Epithelial cell of proximal tubule (primary cell): Measurements from ENCODE around the gene CES4A. TPM values are rescaled to one million over a fixed set of nuclear protein-coding genes. Genes with fewer than 3 reads are reported as not detected.

Source experiments
- DNase-seq: peaks from one replicate; pipeline ENCODE4 v3.0.0-alpha.2; 2011; ENCODE audit warnings: low read depth
- H3K4me3 ChIP-seq: 2 replicates; pipeline ENCODE4 v1.5.1; 2011; ENCODE audit warnings: low read depth, mild to moderate bottlenecking, low read length
- total RNA-seq: library from RNA; depleted of rRNA; stranded (reverse); fragments of >200 nt; gene quantifications from 2 replicates; pipeline ENCODE4 v1.2.3, GENCODE V29; 2015
- TF ChIP-seq, protein P1 (sequence below): conservative IDR thresholded peaks from 2 replicates; pipeline ENCODE4 v1.5.1; 2012; ENCODE audit warnings: low read depth, mild to moderate bottlenecking, low read length

The CES4A gene
- total RNA-seq, 1 donor from 2014 or later: 0.52 TPM

DNA sequence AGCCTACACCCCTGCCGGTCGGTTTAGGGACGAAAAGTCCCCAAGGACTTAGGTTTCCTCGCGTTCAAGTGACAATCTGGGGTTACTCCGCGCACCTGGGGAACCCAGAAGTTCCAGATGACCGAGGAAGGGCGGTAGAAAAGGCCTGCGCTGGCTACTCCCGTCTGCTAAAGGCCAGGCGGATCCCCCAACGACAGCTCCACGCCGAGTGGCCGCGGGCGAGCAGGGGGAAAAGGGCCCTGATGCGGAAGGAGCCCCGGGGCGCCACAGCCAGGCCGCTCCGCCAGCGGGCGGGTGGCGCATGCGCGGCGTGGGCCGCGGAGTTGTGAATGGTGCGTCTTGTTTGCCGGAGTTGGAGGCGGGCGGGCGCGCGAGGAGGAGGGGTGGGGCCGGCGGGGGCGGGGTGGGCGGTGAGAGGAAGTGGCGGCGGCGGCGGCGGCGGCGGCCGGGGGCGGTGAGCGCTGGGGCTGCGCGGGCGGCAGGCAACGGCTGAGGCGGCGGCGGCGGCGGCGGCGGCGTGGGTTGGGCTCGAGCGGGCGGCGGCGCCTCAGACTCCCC, 40.4 kb downstream of the CES4A start, which contains the start of gene CBFB:
Gene CBFB, plus strand, starts transcription at position 454 of the 558 bp plus-strand sequence. CDS start 259 bp downstream, outside the sequence.
- DNase-seq: no peak
- TF ChIP-seq, protein P1, sequence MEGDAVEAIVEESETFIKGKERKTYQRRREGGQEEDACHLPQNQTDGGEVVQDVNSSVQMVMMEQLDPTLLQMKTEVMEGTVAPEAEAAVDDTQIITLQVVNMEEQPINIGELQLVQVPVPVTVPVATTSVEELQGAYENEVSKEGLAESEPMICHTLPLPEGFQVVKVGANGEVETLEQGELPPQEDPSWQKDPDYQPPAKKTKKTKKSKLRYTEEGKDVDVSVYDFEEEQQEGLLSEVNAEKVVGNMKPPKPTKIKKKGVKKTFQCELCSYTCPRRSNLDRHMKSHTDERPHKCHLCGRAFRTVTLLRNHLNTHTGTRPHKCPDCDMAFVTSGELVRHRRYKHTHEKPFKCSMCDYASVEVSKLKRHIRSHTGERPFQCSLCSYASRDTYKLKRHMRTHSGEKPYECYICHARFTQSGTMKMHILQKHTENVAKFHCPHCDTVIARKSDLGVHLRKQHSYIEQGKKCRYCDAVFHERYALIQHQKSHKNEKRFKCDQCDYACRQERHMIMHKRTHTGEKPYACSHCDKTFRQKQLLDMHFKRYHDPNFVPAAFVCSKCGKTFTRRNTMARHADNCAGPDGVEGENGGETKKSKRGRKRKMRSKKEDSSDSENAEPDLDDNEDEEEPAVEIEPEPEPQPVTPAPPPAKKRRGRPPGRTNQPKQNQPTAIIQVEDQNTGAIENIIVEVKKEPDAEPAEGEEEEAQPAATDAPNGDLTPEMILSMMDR: no peak

DNA sequence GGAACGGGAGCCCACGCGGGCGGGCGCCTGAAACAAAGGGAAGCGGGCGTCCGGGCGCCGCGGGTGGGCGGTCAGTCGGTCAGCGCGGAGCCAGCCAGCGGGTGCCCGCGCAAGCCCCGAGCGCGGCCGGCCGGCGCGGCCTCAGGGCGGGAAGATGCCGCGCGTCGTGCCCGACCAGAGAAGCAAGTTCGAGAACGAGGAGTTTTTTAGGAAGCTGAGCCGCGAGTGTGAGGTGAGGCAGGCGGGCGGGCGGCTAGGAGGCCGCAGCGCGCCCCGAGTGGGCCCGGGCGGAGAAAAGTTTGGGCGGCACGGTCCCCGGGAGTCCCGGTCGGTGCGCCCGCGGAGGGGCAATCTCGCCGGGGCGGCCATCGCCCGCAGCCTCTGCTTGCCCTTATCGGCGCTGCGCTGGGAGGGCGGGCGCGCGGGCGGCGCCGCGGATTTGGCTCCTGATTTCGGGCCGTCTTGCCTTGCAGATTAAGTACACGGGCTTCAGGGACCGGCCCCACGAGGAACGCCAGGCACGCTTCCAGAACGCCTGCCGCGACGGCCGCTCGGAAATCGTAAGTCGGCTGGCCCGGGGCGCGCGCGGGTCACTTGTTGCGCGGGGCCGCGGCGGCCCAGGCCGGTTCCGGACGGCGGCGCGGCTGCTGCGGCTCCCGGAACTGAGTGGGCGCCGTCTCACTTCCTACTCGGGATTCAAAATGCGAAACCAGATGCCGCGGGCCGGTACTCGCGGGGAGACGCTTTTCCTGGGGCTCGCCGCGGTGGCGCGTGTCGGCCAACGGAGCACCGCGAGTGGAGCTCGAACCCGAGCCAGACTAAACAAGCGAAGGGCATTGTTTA, 41.1 kb downstream of the CES4A start:
- DNase-seq: no peak
- peak overlapping the region; percentile 84 for H3K4me3 ChIP-seq
- TF ChIP-seq, protein P1: no peak

More for the DNA sequence above, 40.4 kb downstream of the CES4A start, which contains the start of gene CBFB:
- H3K4me3 ChIP-seq: peak within 1 kb of the TSS; percentile 84

DNA sequence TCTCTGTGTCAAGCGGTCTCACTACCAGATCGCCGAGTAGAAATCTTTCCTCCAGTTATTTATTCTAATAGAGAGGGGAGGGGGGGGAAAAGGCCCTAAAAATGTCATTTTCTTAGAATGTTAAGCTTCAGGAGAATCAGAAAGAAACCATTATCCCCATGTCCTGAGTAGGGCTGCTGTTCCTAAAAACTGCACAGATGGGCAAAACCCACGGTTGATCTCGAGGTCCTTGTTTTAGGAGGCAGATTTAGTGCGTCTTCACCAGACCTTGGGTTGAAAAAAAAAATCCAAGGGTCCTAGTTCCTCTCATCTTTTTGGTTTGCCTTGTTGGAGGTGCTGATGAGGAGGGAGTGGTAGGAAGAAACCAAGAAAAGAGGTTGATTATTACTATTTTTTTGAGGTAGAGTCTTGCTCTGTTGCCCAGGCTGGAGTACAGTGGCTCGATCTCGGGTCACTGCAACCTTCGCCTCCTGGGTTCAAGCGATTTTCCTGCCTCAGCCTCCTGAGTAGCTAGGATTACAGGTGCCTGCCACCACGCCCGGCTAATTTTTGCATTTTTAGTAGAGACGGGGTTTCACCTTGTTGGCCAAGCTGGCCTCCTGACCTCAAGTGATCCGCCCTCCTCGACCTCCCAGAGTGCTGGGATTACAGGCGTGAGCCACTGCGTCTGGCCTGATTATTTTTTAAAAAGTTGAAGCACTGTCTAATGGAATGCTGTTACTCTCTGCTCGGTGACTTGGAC, 42.0 kb downstream of the CES4A start:
- peak overlapping the region; percentile 84 for H3K4me3 ChIP-seq
- TF ChIP-seq, protein P1: no peak
- DNase-seq: no peak

DNA sequence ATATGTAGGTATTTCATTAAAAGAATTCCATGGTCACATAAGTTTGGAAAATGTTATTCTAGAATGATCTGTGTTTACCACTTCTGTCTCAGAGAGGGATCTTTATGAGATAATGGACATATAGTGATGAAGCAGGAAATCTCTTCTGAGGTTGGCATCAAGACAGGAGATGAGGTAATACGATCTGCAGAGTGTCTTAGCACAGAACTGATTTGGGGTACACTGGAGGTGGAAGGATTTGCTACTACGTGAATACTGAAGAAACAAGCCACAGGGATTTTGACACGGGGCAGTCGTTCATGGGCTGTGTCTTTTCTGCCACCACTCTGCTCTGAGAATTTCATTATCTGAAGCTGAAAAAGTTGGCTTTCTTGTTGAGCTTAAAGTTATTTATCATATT, 46.1 kb downstream of the CES4A start:
- no peak overlapping the region for H3K4me3 ChIP-seq
- TF ChIP-seq, protein P1: no peak
- DNase-seq: no peak

DNA sequence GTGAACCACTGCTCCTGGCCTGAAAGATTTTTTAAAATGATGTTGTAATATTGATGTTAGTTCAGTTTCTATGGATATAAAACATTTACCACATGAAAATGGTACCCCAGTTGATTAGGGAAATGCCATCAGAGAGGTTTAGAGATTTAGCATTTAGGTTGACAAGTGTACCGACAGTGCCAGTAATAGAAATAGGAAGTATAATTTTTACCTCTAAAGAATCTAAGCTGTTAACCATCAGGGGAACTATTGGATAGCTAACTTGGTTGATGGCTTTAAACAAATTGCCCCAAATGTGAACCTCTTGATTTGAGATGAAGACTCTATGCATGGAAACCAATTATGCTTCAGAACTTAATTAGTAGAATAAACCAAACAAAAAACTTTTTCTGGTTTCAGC, 47.0 kb downstream of the CES4A start:
- TF ChIP-seq, protein P1: no peak
- no peak overlapping the region for H3K4me3 ChIP-seq

DNA sequence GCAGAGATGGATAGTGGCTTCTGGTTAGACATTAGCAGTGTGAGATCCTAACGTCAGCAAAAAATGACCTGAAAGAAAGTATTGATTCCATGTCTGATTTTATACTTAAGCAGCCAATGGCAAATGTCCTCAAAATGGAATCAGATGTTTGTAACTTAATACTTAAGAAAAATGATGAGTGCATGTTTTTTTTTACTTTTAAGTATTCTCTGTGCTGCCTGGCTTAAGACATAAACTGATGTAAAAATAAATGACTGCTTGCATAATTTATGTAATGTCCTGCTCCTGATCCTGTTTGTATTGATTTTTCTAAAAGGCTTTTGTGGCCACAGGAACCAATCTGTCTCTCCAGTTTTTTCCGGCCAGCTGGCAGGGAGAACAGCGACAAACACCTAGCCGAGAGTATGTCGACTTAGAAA, 47.9 kb downstream of the CES4A start:
- no peak for DNase-seq
- TF ChIP-seq, protein P1: no peak
- H3K4me3 ChIP-seq: no peak overlapping the region

More for the DNA sequence above, 47.0 kb downstream of the CES4A start:
- no peak for DNase-seq
